CD4-positive, alpha-beta T cell (primary cell): Measurements from ENCODE around the gene SYNE1. TPM values are rescaled to one million over a fixed set of nuclear protein-coding genes. Genes with fewer than 3 reads are reported as not detected.
A peak's percentile ranks its signal among the peaks of the same experiment; 100 is the strongest.

Experiments used
- ATAC-seq: fragments of 200-7000 bp; cut with Tn5 transposase; one replicate; pipeline ENCODE4 v1.10.0; 2022; ENCODE audit warnings: mild to moderate bottlenecking; ENCODE audit not compliant: poor library complexity
- CTCF ChIA-PET: fragments of 350-600 bp; sonication (Branson Sonifier 250); formaldehyde crosslinking; loops from one replicate; lab custom pipeline; 2021; ENCODE audit warnings: antibody characterized with exemption, inconsistent platforms; lab: Charles Lee
- POLR2A ChIA-PET: fragments of 350-600 bp; sonication (Branson Sonifier 250); formaldehyde crosslinking; loops from one replicate; lab custom pipeline; 2021; ENCODE audit warnings: antibody characterized with exemption, inconsistent platforms; lab: Charles Lee
- DNase-seq, 14 experiments: peaks; one replicate each; pipeline ENCODE4 v3.0.0-alpha.2; 2013 to 2020; ENCODE audit warnings: mixed read lengths in 2 of 14
- H3K27ac ChIP-seq, 2 donors: one replicate each; pipeline versions ENCODE4 v1.5.1 to v1.7.0; 2013; ENCODE audit warnings: low read length in 2 of 2, low read depth in 1 of 2, mild to moderate bottlenecking in 1 of 2
- H3K27me3 ChIP-seq, 2 experiments: 1 replicate in 1 of 2; 2 replicates in 1 of 2; pipeline versions ENCODE4 v1.6.1 to v1.7.0; 2013; ENCODE audit warnings: low read length in 2 of 2, control low read depth in 1 of 2, mild to moderate bottlenecking in 1 of 2, moderate library complexity in 1 of 2; ENCODE audit not compliant: insufficient read depth in 2 of 2, control insufficient read depth in 1 of 2
- H3K36me3 ChIP-seq: one replicate; pipeline ENCODE4 v1.6.1; 2013; ENCODE audit warnings: low read length, control low read depth; ENCODE audit not compliant: insufficient read depth
- H3K4me1 ChIP-seq: one replicate; pipeline ENCODE4 v1.6.1; 2013; ENCODE audit warnings: low read length, control low read depth; ENCODE audit not compliant: insufficient read depth
- H3K4me3 ChIP-seq: one replicate; pipeline ENCODE4 v1.5.1; 2013; ENCODE audit warnings: mild to moderate bottlenecking, low read length, moderate library complexity
- H3K9me3 ChIP-seq, 2 experiments: 1 replicate in 1 of 2; 2 replicates in 1 of 2; pipeline versions ENCODE4 v1.6.1 to v1.7.0; 2013; ENCODE audit warnings: low read length in 2 of 2, mild to moderate bottlenecking in 2 of 2, control low read depth in 1 of 2, moderate library complexity in 1 of 2; ENCODE audit not compliant: control insufficient read depth in 1 of 2, insufficient read depth in 1 of 2
- H3K27ac Mint-ChIP-seq: one replicate; pipeline ENCODE4 v1.8.0; 2020; ENCODE audit warnings: mixed read lengths
- H3K27me3 Mint-ChIP-seq: one replicate; pipeline ENCODE4 v1.8.0; 2021; ENCODE audit warnings: mixed read lengths
- H3K36me3 Mint-ChIP-seq: one replicate; pipeline ENCODE4 v1.8.0; 2021; ENCODE audit warnings: low read depth, mixed read lengths
- H3K4me1 Mint-ChIP-seq: one replicate; pipeline ENCODE4 v1.8.0; 2021; ENCODE audit warnings: low read depth, mixed read lengths
- H3K4me3 Mint-ChIP-seq: one replicate; pipeline ENCODE4 v1.8.0; 2020; ENCODE audit warnings: mild to moderate bottlenecking, mixed read lengths
- H3K9me3 Mint-ChIP-seq: one replicate; pipeline ENCODE4 v1.8.0; 2020; ENCODE audit warnings: mixed read lengths
- intact Hi-C, 2 experiments: fragments of 100-400 bp; cut with DNase I in 1 of 2; cut with micrococcal nuclease in 1 of 2; formaldehyde crosslinking; loops; one replicate each; pipeline versions ENCODE4 v1.15.1 to v1.9.0; 2023 to 2025; cut with DNase I, micrococcal nuclease
- total RNA-seq, 174 experiments: library from RNA in 2 of 174; stranded (reverse) in 2 of 174; gene quantifications; one replicate each; pipeline ENCODE4 v1.2.3 and lab custom pipeline; 2021 to 2026
- TF ChIP-seq, protein P1 (sequence below): fragments of 200-600 bp; IDR thresholded peaks from one replicate; pipeline ENCODE4 v1.8.0; 2022; ENCODE audit warnings: antibody characterized with exemption, mild to moderate bottlenecking

The SYNE1 gene
- total RNA-seq, 2 experiments from 2014 or later, result 94.9 to 108 TPM

DNA sequence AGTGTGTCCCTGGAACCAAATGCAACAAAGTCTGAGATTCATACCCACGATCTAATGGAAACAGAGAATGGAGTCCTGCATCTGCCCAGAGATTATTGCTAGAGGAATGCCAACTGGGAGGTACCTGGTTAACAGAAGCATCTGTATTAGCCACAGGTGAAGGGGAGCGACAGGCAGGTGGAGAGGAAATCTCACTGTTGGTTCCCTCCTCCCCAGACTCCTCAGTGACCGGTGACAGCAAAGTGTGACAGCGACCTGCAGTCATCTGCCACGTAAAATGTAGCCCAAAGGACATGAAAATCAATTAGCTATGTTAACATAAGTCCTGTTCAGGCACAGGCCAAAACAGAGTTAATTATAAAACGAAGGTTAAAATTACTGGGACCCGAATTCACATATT lies 336.6 kb downstream of the SYNE1 start:
- no peak for ATAC-seq
- DNase-seq, result peak in 1 of 14 experiments; percentile 25

DNA sequence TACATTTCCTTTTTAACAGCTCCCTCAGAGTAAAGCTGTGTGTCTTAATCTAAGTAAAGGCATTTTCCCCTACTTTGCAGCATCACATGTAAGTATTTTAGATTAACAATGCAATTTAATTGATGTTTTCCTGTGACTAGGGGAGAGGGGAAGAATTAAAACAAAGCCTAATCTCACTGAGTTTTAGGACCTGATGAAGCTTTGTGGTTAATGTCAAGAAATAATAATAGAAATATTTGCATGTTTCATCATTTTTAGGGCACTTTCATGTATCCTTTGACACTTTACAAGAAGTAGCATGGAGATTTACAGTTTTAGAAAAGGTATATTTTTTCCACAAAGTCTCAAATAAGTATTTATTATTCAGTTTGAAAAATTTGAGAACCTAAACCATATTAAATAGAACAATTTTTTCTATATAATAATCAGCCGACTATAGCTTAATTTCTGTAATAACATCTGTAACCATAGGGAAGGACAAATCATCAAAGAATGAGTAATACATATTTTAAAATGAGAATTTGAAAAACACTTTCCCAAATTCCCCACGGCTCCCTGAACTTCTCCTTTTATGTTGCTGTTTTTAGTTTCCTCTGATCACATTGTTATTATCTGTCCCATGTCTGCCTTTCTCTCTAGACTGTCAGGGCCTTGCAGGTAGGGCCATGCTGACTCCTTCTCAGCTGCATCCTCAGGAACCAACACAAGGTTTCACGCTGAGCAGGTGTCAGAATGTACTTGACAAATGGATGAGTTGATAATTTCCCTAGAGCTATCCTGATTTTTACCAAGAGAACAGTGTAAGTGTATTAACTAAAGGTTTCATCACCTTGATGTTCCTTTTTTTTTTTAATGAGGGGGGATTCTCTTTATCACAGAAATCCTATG lies 338.1 kb downstream of the SYNE1 start:
- Histone ChIP-seq H3K27me3 (no peaks in the 10 kb centered on the region), H3K27ac (no peak overlapping the region), H3K4me3 (no peak overlapping the region), H3K9me3 (no peaks in the 10 kb centered on the region), H3K36me3 (peaks cover 16% of the 10 kb centered on the region), H3K4me1 (peaks cover 8% of the 10 kb centered on the region)
- ATAC-seq (no peak), DNase-seq (peak in 2 of 14 experiments; percentile 31 to 35)
- TF ChIP-seq, protein P1, sequence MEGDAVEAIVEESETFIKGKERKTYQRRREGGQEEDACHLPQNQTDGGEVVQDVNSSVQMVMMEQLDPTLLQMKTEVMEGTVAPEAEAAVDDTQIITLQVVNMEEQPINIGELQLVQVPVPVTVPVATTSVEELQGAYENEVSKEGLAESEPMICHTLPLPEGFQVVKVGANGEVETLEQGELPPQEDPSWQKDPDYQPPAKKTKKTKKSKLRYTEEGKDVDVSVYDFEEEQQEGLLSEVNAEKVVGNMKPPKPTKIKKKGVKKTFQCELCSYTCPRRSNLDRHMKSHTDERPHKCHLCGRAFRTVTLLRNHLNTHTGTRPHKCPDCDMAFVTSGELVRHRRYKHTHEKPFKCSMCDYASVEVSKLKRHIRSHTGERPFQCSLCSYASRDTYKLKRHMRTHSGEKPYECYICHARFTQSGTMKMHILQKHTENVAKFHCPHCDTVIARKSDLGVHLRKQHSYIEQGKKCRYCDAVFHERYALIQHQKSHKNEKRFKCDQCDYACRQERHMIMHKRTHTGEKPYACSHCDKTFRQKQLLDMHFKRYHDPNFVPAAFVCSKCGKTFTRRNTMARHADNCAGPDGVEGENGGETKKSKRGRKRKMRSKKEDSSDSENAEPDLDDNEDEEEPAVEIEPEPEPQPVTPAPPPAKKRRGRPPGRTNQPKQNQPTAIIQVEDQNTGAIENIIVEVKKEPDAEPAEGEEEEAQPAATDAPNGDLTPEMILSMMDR, result no peak
- ChIA-PET POLR2A (interaction anchor here (2.4 kb wide), 1 partner anchor 11 kb away, joined by 9 read pairs; no protein-coding TSS in a partner anchor), CTCF (interaction anchor here (0.6 to 3.9 kb wide), 2 partner anchors 11 to 39 kb away, joined by 3 to 21 read pairs; no protein-coding TSS in a partner anchor)
- Mint-ChIP-seq H3K27ac (peak overlapping the region; percentile 8), H3K9me3 (no peaks in the 10 kb centered on the region), H3K4me1 (peaks cover 58% of the 10 kb centered on the region), H3K36me3 (peaks cover 41% of the 10 kb centered on the region), H3K4me3 (peak overlapping the region; percentile 63), H3K27me3 (no peaks in the 10 kb centered on the region)
- intact Hi-C loops, result no loop called here

More for the DNA sequence above, 336.6 kb downstream of the SYNE1 start:
- POLR2A ChIA-PET, result interaction anchor here (1.7 to 2.8 kb wide), 7 partner anchors 9 to 116 kb away, joined by 5 to 40 read pairs (median 12); no protein-coding TSS in a partner anchor
- Mint-ChIP-seq H3K4me3 (peak overlapping the region; percentile 99), H3K9me3 (no peaks in the 10 kb centered on the region), H3K27ac (peak overlapping the region; percentile 96), H3K4me1 (peaks cover 55% of the 10 kb centered on the region), H3K27me3 (no peaks in the 10 kb centered on the region), H3K36me3 (peaks cover 31% of the 10 kb centered on the region)
- Histone ChIP-seq H3K4me1 (peaks cover 8% of the 10 kb centered on the region), H3K36me3 (peaks cover 10% of the 10 kb centered on the region), H3K9me3 (no peaks in the 10 kb centered on the region), H3K27me3 (no peaks in the 10 kb centered on the region), H3K27ac (no peak overlapping the region), H3K4me3 (peak overlapping the region; percentile 76)
- intact Hi-C loops, result loop anchor here in 1 of 2 experiments (2.0 to 5.0 kb wide), 2 partner anchors 38 to 682 kb away; partner anchors contain the start of gene FBXO5
- CTCF ChIA-PET, result interaction anchor here (1.1 to 3.2 kb wide), 4 partner anchors 9 to 115 kb away, joined by 3 to 31 read pairs (median 6); no protein-coding TSS in a partner anchor
- TF ChIP-seq, protein P1, result no peak

DNA sequence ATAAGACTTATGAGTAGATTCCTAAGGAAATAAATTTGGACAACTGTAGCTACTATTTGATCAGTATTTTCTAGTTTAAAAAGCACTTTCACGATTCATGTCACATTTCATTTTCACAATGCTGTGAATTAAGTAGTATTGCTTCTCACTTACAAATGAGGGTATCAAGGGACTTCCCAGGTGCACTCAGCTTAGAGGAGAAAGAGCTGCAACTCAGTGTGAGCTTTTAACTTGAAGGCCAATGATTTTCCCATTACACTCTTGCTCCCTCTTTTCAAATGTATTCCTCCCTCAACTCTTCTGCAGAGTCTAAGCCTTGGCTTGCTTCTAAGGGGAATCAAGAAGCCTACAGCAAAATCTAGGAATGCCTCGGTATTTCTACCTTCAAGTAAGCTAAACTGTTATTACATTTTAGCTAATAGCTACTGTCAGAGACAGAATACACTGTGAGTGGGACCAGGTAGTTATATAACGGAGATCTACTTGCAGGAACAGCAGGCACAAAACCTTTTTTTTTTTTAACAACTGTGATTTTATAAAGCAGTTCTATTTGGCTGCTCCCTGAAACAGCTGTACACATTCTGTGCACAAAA lies 339.0 kb downstream of the SYNE1 start:
- no peaks in the 10 kb centered on the region for H3K27me3 Mint-ChIP-seq
- ATAC-seq, result no peak
- no peaks in the 10 kb centered on the region for H3K9me3 Mint-ChIP-seq
- Histone ChIP-seq H3K27me3 (no peaks in the 10 kb centered on the region), H3K4me3 (no peak overlapping the region), H3K36me3 (peaks cover 26% of the 10 kb centered on the region), H3K27ac (no peak overlapping the region), H3K4me1 (peaks cover 8% of the 10 kb centered on the region), H3K9me3 (no peaks in the 10 kb centered on the region)
- peaks cover 58% of the 10 kb centered on the region for H3K4me1 Mint-ChIP-seq
- ChIA-PET CTCF (interaction anchor here (3.9 kb wide), 1 partner anchor 40 kb away, joined by 21 read pairs; no protein-coding TSS in a partner anchor), POLR2A (interaction anchor here (2.4 kb wide), 1 partner anchor 12 kb away, joined by 9 read pairs; no protein-coding TSS in a partner anchor)
- no peak overlapping the region for H3K4me3 Mint-ChIP-seq
- intact Hi-C loops, result no loop called here
- H3K27ac Mint-ChIP-seq, result no peak overlapping the region
- TF ChIP-seq, protein P1, result no peak
- H3K36me3 Mint-ChIP-seq, result peaks cover 50% of the 10 kb centered on the region
- no peak for DNase-seq
